SK-N-SH (cell line): ENCODE results near the gene C17orf67. TPM values are rescaled to one million over a fixed set of nuclear protein-coding genes. Genes with fewer than 3 reads are reported as not detected.

Source experiments
- CTCF ChIA-PET: fragments of 300-600, 350-600 bp; formaldehyde crosslinking; extraction: SDS; loops from one replicate; lab custom pipeline; 2021; lab: Yijun Ruan, JAX
- POLR2A ChIA-PET: fragments of 350-600 bp; sonication (Branson Sonifier 250); formaldehyde crosslinking; extraction: SDS; loops from one replicate; lab custom pipeline; 2020; ENCODE audit warnings: antibody characterized with exemption, inconsistent platforms; lab: Yijun Ruan, JAX
- DNase-seq: peaks from one replicate; pipeline ENCODE4 v3.0.0; 2012
- H2AFZ ChIP-seq: fragments of 200-600 bp; sonication (generic); 2 replicates; pipeline ENCODE4 v1.8.1; 2016; ENCODE audit warnings: antibody characterized with exemption, mild to moderate bottlenecking, low read depth
- H3F3A ChIP-seq: fragments of 200-600 bp; sonication (generic); replicated peaks from 2 replicates; pipeline ENCODE3; 2016; ENCODE audit warnings: antibody characterized with exemption, mild to moderate bottlenecking; ENCODE audit not compliant: insufficient read depth
- H3K27ac ChIP-seq, 2 experiments: fragments of 200-500 bp in 1 of 2; fragments of 200-600 bp in 1 of 2; sonication (Bioruptor generic) in 1 of 2; sonication (generic), shearing (Covaris generic) in 1 of 2; 2 replicates each; pipeline versions ENCODE4 v1.5.1 to v1.6.1; 2014 to 2016; ENCODE audit warnings: low read depth in 2 of 2, inconsistent platforms in 1 of 2, low read length in 1 of 2, mild to moderate bottlenecking in 1 of 2, mixed read lengths in 1 of 2
- H3K27me3 ChIP-seq: fragments of 200-600 bp; sonication (generic), shearing (Covaris generic); 2 replicates; pipeline ENCODE4 v1.6.1; 2016; ENCODE audit warnings: mixed run types; ENCODE audit not compliant: insufficient read depth
- H3K36me3 ChIP-seq, 2 experiments: fragments of 200-500 bp in 1 of 2; fragments of 200-600 bp in 1 of 2; sonication (Bioruptor generic) in 1 of 2; sonication (generic) in 1 of 2; replicated peaks in 1 of 2; 2 replicates each; pipeline versions ENCODE3 to v1.5.1; 2014 to 2016; ENCODE audit warnings: low read length in 1 of 2, mild to moderate bottlenecking in 1 of 2; ENCODE audit not compliant: insufficient read depth in 2 of 2, control insufficient read depth in 1 of 2
- H3K4me1 ChIP-seq, 2 experiments: fragments of 200-500 bp in 1 of 2; fragments of 200-600 bp in 1 of 2; sonication (Bioruptor generic) in 1 of 2; sonication (generic), shearing (Covaris generic) in 1 of 2; 2 replicates each; pipeline versions ENCODE4 v1.5.1 to v1.6.1; 2014 to 2016; ENCODE audit warnings: low read depth in 1 of 2, low read length in 1 of 2, mixed run types in 1 of 2; ENCODE audit not compliant: insufficient read depth in 2 of 2, control insufficient read depth in 1 of 2
- H3K4me2 ChIP-seq: fragments of 200-600 bp; sonication (generic), shearing (Covaris generic); 2 replicates; pipeline ENCODE4 v1.6.1; 2017; ENCODE audit warnings: mixed run types
- H3K4me3 ChIP-seq, 2 experiments: fragments of 200-500 bp in 1 of 2; fragments of 200-600 bp in 1 of 2; sonication (Bioruptor generic) in 1 of 2; sonication (generic), shearing (Covaris generic) in 1 of 2; 2 replicates each; pipeline versions ENCODE4 v1.5.1 to v1.8.1; 2014 to 2016; ENCODE audit warnings: low read depth in 2 of 2, inconsistent platforms in 1 of 2, low read length in 1 of 2, mild to moderate bottlenecking in 1 of 2, mixed read lengths in 1 of 2, moderate library complexity in 1 of 2
- H3K79me2 ChIP-seq: fragments of 200-600 bp; sonication (generic); 2 replicates; pipeline ENCODE4 v1.8.1; 2017; ENCODE audit warnings: mild to moderate bottlenecking; ENCODE audit not compliant: insufficient read depth
- H3K9ac ChIP-seq: fragments of 200-600 bp; sonication (generic); 2 replicates; pipeline ENCODE4 v1.6.1; 2017; ENCODE audit warnings: mixed run types
- H3K9me2 ChIP-seq: fragments of 200-600 bp; sonication (generic); 2 replicates; pipeline ENCODE4 v1.6.1; 2017; ENCODE audit warnings: mixed run types
- H3K9me3 ChIP-seq: fragments of 200-600 bp; sonication (generic); 2 replicates; pipeline ENCODE4 v1.6.1; 2017; ENCODE audit warnings: mixed run types, mild to moderate bottlenecking, moderate library complexity
- H4K20me1 ChIP-seq: fragments of 200-600 bp; sonication (generic); 2 replicates; pipeline ENCODE4 v1.6.1; 2017; ENCODE audit warnings: mild to moderate bottlenecking, mixed run types; ENCODE audit not compliant: insufficient read depth
- EP300 ChIP-seq, 2 experiments: IDR thresholded peaks; 2 replicates each; pipeline versions ENCODE4 v1.4.0 to v1.6.1; 2012; ENCODE audit warnings: borderline replicate concordance in 1 of 2, low read depth in 1 of 2, low read length in 1 of 2
- EZH2phosphoT487 ChIP-seq: fragments of 200-600 bp; sonication (generic); IDR thresholded peaks from 2 replicates; pipeline ENCODE4 v1.6.1; 2017; ENCODE audit warnings: low read depth, mixed run types, mild to moderate bottlenecking, antibody characterized with exemption, moderate library complexity, borderline replicate concordance
- FOXM1 ChIP-seq: IDR thresholded peaks from 2 replicates; pipeline ENCODE4 v1.4.0; 2012; ENCODE audit warnings: low read depth, mild to moderate bottlenecking
- JUND ChIP-seq: IDR thresholded peaks from 2 replicates; pipeline ENCODE4 v1.4.0; 2012
- NRF1 ChIP-seq: IDR thresholded peaks from 2 replicates; pipeline ENCODE4 v1.6.1; 2012; ENCODE audit warnings: low read depth, mild to moderate bottlenecking, low read length
- RFX5 ChIP-seq: IDR thresholded peaks from 2 replicates; pipeline ENCODE4 v1.6.1; 2012; ENCODE audit warnings: mild to moderate bottlenecking, improper control_type of control experiment, low read length
- SMC3 ChIP-seq: IDR thresholded peaks from 2 replicates; pipeline ENCODE4 v1.6.1; 2012; ENCODE audit warnings: low read depth, low read length, improper control_type of control experiment
- TEAD4 ChIP-seq: IDR thresholded peaks from 2 replicates; pipeline ENCODE4 v1.4.0; 2012; ENCODE audit warnings: mild to moderate bottlenecking, borderline replicate concordance; ENCODE audit not compliant: insufficient read depth
- YY1 ChIP-seq: IDR thresholded peaks from 2 replicates; pipeline ENCODE4 v1.4.0; 2012; ENCODE audit warnings: low read depth, mild to moderate bottlenecking
- WGBS: methylation state at CpG from one replicate; pipeline ENCODE4 v1.1.6; 2017; ENCODE audit warnings: low lambda C conversion rate; 5-methylcytosine and 5-hydroxymethylcytosine counted together
- polyA plus RNA-seq, 3 experiments: library from polyadenylated mRNA; depleted of rRNA; stranded (reverse); fragments of >200 nt; gene quantifications; 2 replicates each; pipeline ENCODE4 v1.2.3, GENCODE V29; 2012
- TF ChIP-seq, protein P1 (sequence below): IDR thresholded peaks from 2 replicates; pipeline ENCODE4 v1.4.0; 2012; ENCODE audit warnings: low read depth, borderline replicate concordance
- TF ChIP-seq, protein P2 (sequence below): fragments of 150-350 bp; IDR thresholded peaks from 2 replicates; pipeline ENCODE4 v1.6.1; 2016; ENCODE audit warnings: mild to moderate bottlenecking, low read depth, low read length
- TF ChIP-seq, protein P3 (sequence below): IDR thresholded peaks from 2 replicates; pipeline ENCODE4 v1.4.0; 2012; ENCODE audit warnings: low read depth, borderline replicate concordance

The C17orf67 gene
- polyA plus RNA-seq, 1 of the 3 experiments (the other 2 are of a cell fraction) = 1.7 TPM

DNA sequence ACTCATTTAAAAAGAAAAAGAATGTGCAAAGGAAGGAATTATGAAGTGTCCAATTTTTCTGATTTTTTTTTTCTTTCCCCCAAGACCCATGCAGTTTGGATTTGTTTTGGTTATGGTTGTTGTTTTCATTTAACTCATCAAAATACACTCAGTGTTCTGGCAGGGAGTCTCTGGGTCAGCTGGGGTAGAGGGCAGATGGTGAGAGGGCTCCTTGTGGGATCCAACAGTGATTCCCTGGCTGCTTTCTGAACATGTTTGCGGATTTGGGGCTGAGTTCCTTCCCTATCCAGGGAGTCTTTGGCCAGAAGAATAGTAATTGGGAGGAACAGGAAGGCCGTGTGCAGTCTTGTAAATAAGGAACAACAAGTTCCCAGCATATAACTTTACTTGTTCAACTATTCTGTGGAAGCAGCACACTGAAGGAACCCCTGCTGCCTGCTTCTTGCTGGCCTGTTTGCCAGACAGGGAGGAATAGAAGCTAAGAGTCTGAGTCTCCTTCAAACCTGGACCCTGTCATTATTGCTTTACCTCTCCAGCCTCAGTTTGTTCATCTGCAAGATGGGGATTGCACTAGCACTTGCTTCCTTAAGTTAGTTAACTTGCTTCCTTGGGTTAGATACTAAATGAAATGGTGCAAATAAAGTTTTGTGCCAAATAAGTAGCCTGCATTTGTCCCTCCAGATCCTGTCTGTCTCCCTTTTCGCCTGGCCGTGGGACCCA lies 32.1 kb downstream of the C17orf67 start:
- ChIA-PET CTCF (interaction anchor here (1.2 to 1.3 kb wide), 2 partner anchors 18 to 21 kb away, joined by 4 to 6 read pairs; no protein-coding TSS in a partner anchor), POLR2A (no interaction called here)
- H4K20me1 ChIP-seq = no peaks in the 10 kb centered on the region
- no peaks in the 10 kb centered on the region for H3K9me2 ChIP-seq
- no peak overlapping the region for H3K4me3 ChIP-seq
- no peak overlapping the region for H2AFZ ChIP-seq
- no peak for TF ChIP-seq SMC3
- no peak for TF ChIP-seq JUND
- WGBS = 78% methylated on average over 4 of the region's 4 CpGs
- H3K4me2 ChIP-seq = no peak overlapping the region
- H3F3A ChIP-seq = no peaks in the 10 kb centered on the region
- H3K9me3 ChIP-seq = no peaks in the 10 kb centered on the region
- H3K9ac ChIP-seq = no peak overlapping the region
- no peaks in the 10 kb centered on the region for H3K36me3 ChIP-seq
- H3K4me1 ChIP-seq = no peaks in the 10 kb centered on the region
- no peaks in the 10 kb centered on the region for H3K79me2 ChIP-seq
- H3K27me3 ChIP-seq = no peaks in the 10 kb centered on the region
- H3K27ac ChIP-seq = no peak overlapping the region
- no peak for DNase-seq

DNA sequence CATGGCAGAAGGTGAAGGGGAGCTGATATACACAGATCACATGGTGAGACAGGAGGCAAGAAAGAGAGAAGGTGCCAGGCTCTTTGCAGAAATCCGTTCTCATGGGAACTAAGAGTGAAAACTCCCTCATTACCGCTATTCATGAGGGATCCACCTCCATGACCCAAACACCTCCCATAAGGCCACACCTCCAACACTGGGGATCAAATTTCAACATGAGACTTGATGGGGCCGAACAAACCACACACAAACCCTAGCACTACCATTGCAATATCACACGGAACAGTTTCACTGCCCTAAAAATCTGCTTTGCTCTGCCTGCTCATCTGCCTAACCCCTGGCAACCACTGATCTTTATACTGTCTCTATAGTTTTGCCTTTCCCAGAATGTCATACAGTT lies 34.8 kb downstream of the C17orf67 start:
- Histone ChIP-seq H3K9ac (no peak overlapping the region), H3K27me3 (no peaks in the 10 kb centered on the region), H4K20me1 (no peaks in the 10 kb centered on the region), H3K4me2 (no peak overlapping the region), H3K4me1 (no peaks in the 10 kb centered on the region), H3K4me3 (no peak overlapping the region), H3K79me2 (no peaks in the 10 kb centered on the region), H2AFZ (no peak overlapping the region), H3K9me2 (no peaks in the 10 kb centered on the region), H3K27ac (no peak overlapping the region), H3F3A (no peaks in the 10 kb centered on the region), H3K36me3 (no peaks in the 10 kb centered on the region), H3K9me3 (no peaks in the 10 kb centered on the region)
- POLR2A ChIA-PET = no interaction called here
- no peak for DNase-seq
- CTCF ChIA-PET = interaction anchor here (1.6 to 2.2 kb wide), 3 partner anchors 13 to 20 kb away, joined by 3 to 12 read pairs (median 8); no protein-coding TSS in a partner anchor
- TF ChIP-seq, protein P1, sequence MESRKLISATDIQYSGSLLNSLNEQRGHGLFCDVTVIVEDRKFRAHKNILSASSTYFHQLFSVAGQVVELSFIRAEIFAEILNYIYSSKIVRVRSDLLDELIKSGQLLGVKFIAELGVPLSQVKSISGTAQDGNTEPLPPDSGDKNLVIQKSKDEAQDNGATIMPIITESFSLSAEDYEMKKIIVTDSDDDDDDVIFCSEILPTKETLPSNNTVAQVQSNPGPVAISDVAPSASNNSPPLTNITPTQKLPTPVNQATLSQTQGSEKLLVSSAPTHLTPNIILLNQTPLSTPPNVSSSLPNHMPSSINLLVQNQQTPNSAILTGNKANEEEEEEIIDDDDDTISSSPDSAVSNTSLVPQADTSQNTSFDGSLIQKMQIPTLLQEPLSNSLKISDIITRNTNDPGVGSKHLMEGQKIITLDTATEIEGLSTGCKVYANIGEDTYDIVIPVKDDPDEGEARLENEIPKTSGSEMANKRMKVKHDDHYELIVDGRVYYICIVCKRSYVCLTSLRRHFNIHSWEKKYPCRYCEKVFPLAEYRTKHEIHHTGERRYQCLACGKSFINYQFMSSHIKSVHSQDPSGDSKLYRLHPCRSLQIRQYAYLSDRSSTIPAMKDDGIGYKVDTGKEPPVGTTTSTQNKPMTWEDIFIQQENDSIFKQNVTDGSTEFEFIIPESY = no peak
- TF ChIP-seq, protein P2, sequence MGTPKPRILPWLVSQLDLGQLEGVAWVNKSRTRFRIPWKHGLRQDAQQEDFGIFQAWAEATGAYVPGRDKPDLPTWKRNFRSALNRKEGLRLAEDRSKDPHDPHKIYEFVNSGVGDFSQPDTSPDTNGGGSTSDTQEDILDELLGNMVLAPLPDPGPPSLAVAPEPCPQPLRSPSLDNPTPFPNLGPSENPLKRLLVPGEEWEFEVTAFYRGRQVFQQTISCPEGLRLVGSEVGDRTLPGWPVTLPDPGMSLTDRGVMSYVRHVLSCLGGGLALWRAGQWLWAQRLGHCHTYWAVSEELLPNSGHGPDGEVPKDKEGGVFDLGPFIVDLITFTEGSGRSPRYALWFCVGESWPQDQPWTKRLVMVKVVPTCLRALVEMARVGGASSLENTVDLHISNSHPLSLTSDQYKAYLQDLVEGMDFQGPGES = no peak
- TF ChIP-seq RFX5 = no peak
- WGBS = 78% methylated on average over 4 of the region's 4 CpGs

DNA sequence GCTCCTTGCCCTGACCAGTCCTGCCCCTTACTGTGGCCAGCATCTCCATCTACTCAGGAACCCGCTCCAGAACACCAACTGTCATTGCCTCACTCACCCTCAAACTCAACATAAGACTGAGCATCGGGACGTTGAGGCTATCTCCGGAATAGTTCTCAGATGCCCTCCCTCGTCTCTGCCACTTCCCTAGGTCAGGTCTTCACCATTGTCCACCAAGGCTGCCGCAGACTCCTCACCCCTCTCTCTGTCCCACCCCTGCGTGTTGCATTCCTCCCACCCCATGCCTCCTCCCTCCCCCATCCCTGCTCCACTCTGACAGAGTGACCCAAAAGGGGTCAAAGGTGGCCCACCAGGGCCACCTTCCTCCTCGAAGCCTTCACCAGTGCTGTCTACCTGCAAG lies 37.2 kb downstream of the C17orf67 start:
- no peaks in the 10 kb centered on the region for H3K4me1 ChIP-seq
- no peak overlapping the region for H3K4me3 ChIP-seq
- H3K79me2 ChIP-seq = no peaks in the 10 kb centered on the region
- no peak for DNase-seq
- H3K9me2 ChIP-seq = no peaks in the 10 kb centered on the region
- POLR2A ChIA-PET = no interaction called here
- H4K20me1 ChIP-seq = no peaks in the 10 kb centered on the region
- WGBS = 44% methylated on average over 8 of the region's 8 CpGs
- H3K27me3 ChIP-seq = no peaks in the 10 kb centered on the region
- no peaks in the 10 kb centered on the region for H3K36me3 ChIP-seq
- no peaks in the 10 kb centered on the region for H3K9me3 ChIP-seq
- H2AFZ ChIP-seq = no peak overlapping the region
- H3K27ac ChIP-seq = no peak overlapping the region
- no peak overlapping the region for H3K9ac ChIP-seq
- CTCF ChIA-PET = interaction anchor here (2.3 to 2.5 kb wide), 2 partner anchors 17 to 24 kb away, joined by 6 to 12 read pairs; no protein-coding TSS in a partner anchor
- H3K4me2 ChIP-seq = no peak overlapping the region
- no peaks in the 10 kb centered on the region for H3F3A ChIP-seq
- TF ChIP-seq TEAD4 (no peak), NRF1 (no peak), RFX5 (no peak), EZH2phosphoT487 (no peak), FOXM1 (no peak), EP300 (IDR thresholded peaks at IDR 0.05; ENCODE audit: borderline replicate concordance in 1 of 2, low read depth in 1 of 2, low read length in 1 of 2) (no peak), YY1 (no peak)
- TF ChIP-seq, protein P3, sequence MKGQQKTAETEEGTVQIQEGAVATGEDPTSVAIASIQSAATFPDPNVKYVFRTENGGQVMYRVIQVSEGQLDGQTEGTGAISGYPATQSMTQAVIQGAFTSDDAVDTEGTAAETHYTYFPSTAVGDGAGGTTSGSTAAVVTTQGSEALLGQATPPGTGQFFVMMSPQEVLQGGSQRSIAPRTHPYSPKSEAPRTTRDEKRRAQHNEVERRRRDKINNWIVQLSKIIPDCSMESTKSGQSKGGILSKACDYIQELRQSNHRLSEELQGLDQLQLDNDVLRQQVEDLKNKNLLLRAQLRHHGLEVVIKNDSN = no peak
- TF ChIP-seq, protein P2 = no peak
- TF ChIP-seq, protein P1 = no peak
